Calu3 (cell line): Measurements from ENCODE around the gene PGA4. TPM values are rescaled to one million over a fixed set of nuclear protein-coding genes. Genes with fewer than 3 reads are reported as not detected.
"Not testable (repeated sequence)": the region's sequence is repeated elsewhere in the genome, so short reads cannot be mapped to it uniquely, and the experiment has no call there.

ENCODE experiments used
- BruUV-seq: library from RNA; stranded (reverse); fragments of 400-500 nt; replicated peaks from 2 replicates; lab custom pipeline; 2021; lab: Mats Ljungman, UMichigan
- CTCF ChIA-PET: fragments of 300-600 bp; sonication (Branson Sonifier 250); formaldehyde crosslinking; loops from one replicate; lab custom pipeline; 2022; ENCODE audit warnings: antibody characterized with exemption; lab: Charles Lee
- DNase-seq: peaks from one replicate; pipeline ENCODE4 v3.0.0; 2022
- H3K27ac Mint-ChIP-seq: one replicate; pipeline ENCODE4 v1.8.0; 2022; ENCODE audit warnings: mixed read lengths; ENCODE audit not compliant: unreplicated experiment
- H3K27me3 Mint-ChIP-seq: one replicate; pipeline ENCODE4 v1.8.0; 2022; ENCODE audit warnings: mixed read lengths; ENCODE audit not compliant: unreplicated experiment
- H3K36me3 Mint-ChIP-seq: one replicate; pipeline ENCODE4 v1.8.0; 2022; ENCODE audit warnings: mild to moderate bottlenecking, moderate library complexity, mixed read lengths; ENCODE audit not compliant: insufficient read depth, unreplicated experiment
- H3K4me1 Mint-ChIP-seq: one replicate; pipeline ENCODE4 v1.8.0; 2022; ENCODE audit warnings: mild to moderate bottlenecking, low read depth, mixed read lengths; ENCODE audit not compliant: unreplicated experiment
- H3K4me3 Mint-ChIP-seq: one replicate; pipeline ENCODE4 v1.8.0; 2022; ENCODE audit warnings: mild to moderate bottlenecking, low read depth, moderate library complexity, mixed read lengths; ENCODE audit not compliant: unreplicated experiment
- H3K9me3 Mint-ChIP-seq: one replicate; pipeline ENCODE4 v1.8.0; 2022; ENCODE audit warnings: low read depth, mixed read lengths; ENCODE audit not compliant: unreplicated experiment
- CTCF ChIP-seq: fragments of 200-600 bp; IDR thresholded peaks from one replicate; pipeline ENCODE4 v1.8.0; 2022; ENCODE audit warnings: antibody characterized with exemption; ENCODE audit not compliant: unreplicated experiment
- intact Hi-C: fragments of 100-400 bp; cut with micrococcal nuclease; formaldehyde crosslinking; loops from one replicate; pipeline ENCODE4 v1.10.0; 2022; ENCODE audit not compliant: unreplicated experiment
- total RNA-seq: library from RNA; stranded (reverse); gene quantifications from 2 replicates; pipeline ENCODE4 v1.2.3, GENCODE V29; 2022

Gene PGA4
- total RNA-seq, 1 experiment from 2014 or later = not detected

GRCh38 chr11:61174949-61175348, 47.2 kb upstream of the PGA4 start:
- Mint-ChIP-seq H3K27ac (no peak overlapping the region), H3K27me3 (peaks cover 65% of the 10 kb centered on the region), H3K36me3 (no peaks in the 10 kb centered on the region), H3K4me3 (no peak overlapping the region), H3K9me3 (peaks cover 3% of the 10 kb centered on the region), H3K4me1 (peaks cover 16% of the 10 kb centered on the region)
- no peak for TF ChIP-seq CTCF
- CTCF ChIA-PET = no interaction called here
- intact Hi-C loops = loop anchor here (5.0 kb wide), 1 partner anchor 343 kb away; no protein-coding TSS in a partner anchor
- BruUV-seq = no TSS peak
- no peak for DNase-seq

GRCh38 chr11:61176446-61176845, 45.7 kb upstream of the PGA4 start:
- Mint-ChIP-seq H3K27me3 (peaks cover 75% of the 10 kb centered on the region), H3K9me3 (peaks cover 3% of the 10 kb centered on the region), H3K4me1 (peaks cover 16% of the 10 kb centered on the region), H3K27ac (no peak overlapping the region), H3K4me3 (no peak overlapping the region), H3K36me3 (no peaks in the 10 kb centered on the region)
- CTCF ChIA-PET = no interaction called here
- TF ChIP-seq CTCF = no peak
- no peak for DNase-seq
- intact Hi-C loops = no loop called here
- BruUV-seq = no TSS peak

- H3K4me3 Mint-ChIP-seq, H3K27ac Mint-ChIP-seq, CTCF ChIA-PET, intact Hi-C loops, DNase-seq, H3K36me3 Mint-ChIP-seq, BruUV-seq, H3K4me1 Mint-ChIP-seq, H3K9me3 Mint-ChIP-seq: not testable (repeated sequence)
- peaks cover 37% of the 10 kb centered on the region for H3K27me3 Mint-ChIP-seq
These were observed 41.9 kb upstream of the PGA4 start for GRCh38 chr11:61180205-61180604.

- Mint-ChIP-seq H3K36me3 (no peaks in the 10 kb centered on the region), H3K27me3 (peaks cover 25% of the 10 kb centered on the region), H3K4me3 (no peak overlapping the region), H3K9me3 (no peaks in the 10 kb centered on the region), H3K27ac (no peak overlapping the region), H3K4me1 (no peaks in the 10 kb centered on the region)
- CTCF ChIA-PET = no interaction called here
- DNase-seq = no peak
- TF ChIP-seq CTCF = no peak
- intact Hi-C loops = no loop called here
- no TSS peak for BruUV-seq
These were observed 40.7 kb upstream of the PGA4 start for GRCh38 chr11:61181489-61181888.

GRCh38 chr11:61183645-61184044, 38.5 kb upstream of the PGA4 start:
- intact Hi-C loops = no loop called here
- CTCF ChIA-PET = no interaction called here
- H3K27ac Mint-ChIP-seq = no peak overlapping the region

More at GRCh38 chr11:61183645-61184044, 38.5 kb upstream of the PGA4 start:
- DNase-seq = no peak
- Mint-ChIP-seq H3K9me3 (no peaks in the 10 kb centered on the region), H3K27me3 (peaks cover 20% of the 10 kb centered on the region), H3K4me3 (no peak overlapping the region), H3K4me1 (no peaks in the 10 kb centered on the region), H3K36me3 (no peaks in the 10 kb centered on the region)
- BruUV-seq = no TSS peak
- TF ChIP-seq CTCF = no peak
